ENCODE measurements around the gene UBAC1. TPM values are rescaled to one million over a fixed set of nuclear protein-coding genes. Genes with fewer than 3 reads are reported as not detected.

UBAC1 gene
- total RNA-seq, 2 experiments from 2014 or later, result 16.4 to 19.6 TPM

DNA sequence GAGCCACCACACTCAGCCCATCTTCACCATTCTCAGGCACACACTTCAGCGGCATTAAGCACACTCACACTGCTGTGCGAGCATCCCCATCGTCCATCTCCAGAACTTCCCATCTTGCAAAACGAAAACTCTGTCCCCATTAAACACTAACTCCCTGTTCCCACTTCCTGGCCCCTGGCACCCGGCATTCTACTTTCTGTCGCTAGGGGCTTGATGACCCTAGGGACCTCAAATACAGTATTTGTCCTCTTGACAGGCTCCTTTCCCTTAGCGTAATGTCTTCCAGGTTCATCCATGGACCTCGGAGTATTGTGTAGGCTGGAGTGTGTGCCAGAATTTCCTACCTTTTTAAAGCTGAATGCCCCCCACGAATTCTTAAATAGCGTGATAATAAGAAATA is 14.7 kb upstream of the UBAC1 start:
- no peak overlapping the region for H3K27ac Mint-ChIP-seq
- ChIA-PET CTCF (interaction anchor here (1.0 kb wide), 1 partner anchor 16 kb away, joined by 3 read pairs; no protein-coding TSS in a partner anchor), POLR2A (no interaction called here)
- no peak overlapping the region for H3K4me3 ChIP-seq (ENCODE audit: low read length)
- no peaks in the 10 kb centered on the region for H3K9me3 Mint-ChIP-seq
- H3K27me3 ChIP-seq (ENCODE audit: control insufficient read depth in 1 of 2, insufficient read depth in 2 of 2, low read length in 2 of 2), result no peaks in the 10 kb centered on the region
- peaks cover 32% of the 10 kb centered on the region for H3K4me1 ChIP-seq (ENCODE audit: insufficient read depth, low read length)
- no peaks in the 10 kb centered on the region for H3K36me3 ChIP-seq (ENCODE audit: insufficient read depth, low read length)
- no peak for ATAC-seq (ENCODE audit: poor library complexity)
- H3K27ac ChIP-seq (ENCODE audit: low read depth in 1 of 2, low read length in 2 of 2), result no peak overlapping the region
- TF ChIP-seq, protein P1, sequence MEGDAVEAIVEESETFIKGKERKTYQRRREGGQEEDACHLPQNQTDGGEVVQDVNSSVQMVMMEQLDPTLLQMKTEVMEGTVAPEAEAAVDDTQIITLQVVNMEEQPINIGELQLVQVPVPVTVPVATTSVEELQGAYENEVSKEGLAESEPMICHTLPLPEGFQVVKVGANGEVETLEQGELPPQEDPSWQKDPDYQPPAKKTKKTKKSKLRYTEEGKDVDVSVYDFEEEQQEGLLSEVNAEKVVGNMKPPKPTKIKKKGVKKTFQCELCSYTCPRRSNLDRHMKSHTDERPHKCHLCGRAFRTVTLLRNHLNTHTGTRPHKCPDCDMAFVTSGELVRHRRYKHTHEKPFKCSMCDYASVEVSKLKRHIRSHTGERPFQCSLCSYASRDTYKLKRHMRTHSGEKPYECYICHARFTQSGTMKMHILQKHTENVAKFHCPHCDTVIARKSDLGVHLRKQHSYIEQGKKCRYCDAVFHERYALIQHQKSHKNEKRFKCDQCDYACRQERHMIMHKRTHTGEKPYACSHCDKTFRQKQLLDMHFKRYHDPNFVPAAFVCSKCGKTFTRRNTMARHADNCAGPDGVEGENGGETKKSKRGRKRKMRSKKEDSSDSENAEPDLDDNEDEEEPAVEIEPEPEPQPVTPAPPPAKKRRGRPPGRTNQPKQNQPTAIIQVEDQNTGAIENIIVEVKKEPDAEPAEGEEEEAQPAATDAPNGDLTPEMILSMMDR (IDR thresholded peaks at IDR 0.05), result no peak
- intact Hi-C loops (cut with DNase I, micrococcal nuclease), result no loop called here
- H3K36me3 Mint-ChIP-seq (ENCODE audit: low read depth), result no peaks in the 10 kb centered on the region
- DNase-seq, result no peak
- peaks cover 0 to 6% of the 10 kb centered on the region in 2 experiments for H3K9me3 ChIP-seq (ENCODE audit: control insufficient read depth in 1 of 2, insufficient read depth in 1 of 2, low read length in 2 of 2)
- no peak overlapping the region for H3K4me3 Mint-ChIP-seq
- H3K27me3 Mint-ChIP-seq, result no peaks in the 10 kb centered on the region
- H3K4me1 Mint-ChIP-seq (ENCODE audit: low read depth), result peaks cover 11% of the 10 kb centered on the region

DNA sequence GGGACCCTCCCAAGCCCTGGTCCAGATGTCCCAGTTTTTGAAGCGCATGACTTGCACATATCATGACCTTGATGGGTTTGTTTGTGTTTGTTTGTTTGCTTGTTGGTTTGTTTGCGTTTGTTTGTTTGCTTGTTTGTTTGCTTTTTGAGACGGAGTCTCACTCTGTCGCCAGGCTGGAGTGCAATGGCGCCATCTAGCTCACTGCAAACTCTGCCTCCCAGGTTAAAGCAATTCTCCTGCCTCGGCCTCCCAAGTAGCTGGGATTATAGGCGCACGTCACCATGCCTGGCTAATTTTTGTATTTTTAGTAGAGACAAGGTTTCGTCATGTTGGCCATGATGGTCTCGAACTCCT is 13.0 kb upstream of the UBAC1 start:
- no peak overlapping the region for H3K4me3 Mint-ChIP-seq
- DNase-seq, result no peak

DNA sequence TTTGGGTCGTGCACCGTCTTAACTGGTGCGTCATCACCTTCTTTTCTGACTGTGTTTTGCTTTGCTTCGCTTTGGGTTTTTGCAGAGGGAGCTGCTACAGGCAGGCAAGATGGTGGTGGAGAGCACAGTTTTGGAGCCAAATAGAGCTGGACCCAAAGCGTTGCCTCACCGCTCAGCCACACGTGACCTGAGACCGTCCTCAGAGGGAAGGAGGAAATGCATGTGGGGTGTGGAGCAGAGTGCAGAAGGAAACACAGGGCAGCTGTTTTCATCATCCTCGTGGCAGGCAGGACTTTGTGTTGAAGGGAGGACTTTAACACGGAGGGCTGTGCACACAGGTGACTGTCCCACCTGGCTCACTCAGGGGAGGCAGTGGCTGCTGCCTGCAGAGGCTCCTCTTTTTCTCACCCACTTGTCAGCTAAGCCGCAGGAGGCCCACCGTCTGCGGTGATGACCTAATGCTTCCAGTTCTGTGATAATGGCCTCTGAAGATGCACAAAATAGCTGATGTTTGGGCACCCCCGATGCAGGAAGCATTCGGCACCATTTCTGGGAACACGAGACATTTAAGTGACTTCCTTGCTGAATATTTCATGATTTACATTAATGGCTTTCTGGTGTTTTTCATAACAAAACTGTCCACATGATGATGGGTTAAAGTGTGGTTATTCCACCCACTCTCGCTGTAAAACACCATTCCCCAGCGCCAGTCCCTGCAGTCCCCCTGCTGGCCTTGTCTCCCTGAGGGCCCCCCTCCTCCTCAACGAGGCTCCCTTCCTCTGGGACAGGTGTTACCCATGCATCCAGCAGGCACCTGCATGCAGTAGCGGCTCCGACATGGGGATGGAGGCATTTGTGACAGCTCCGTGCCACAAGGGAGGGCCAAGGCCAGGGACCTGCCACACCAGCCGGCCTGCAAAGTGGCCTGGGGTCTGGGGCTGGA is 12.4 kb upstream of the UBAC1 start:
- Histone ChIP-seq H3K9me3 (ENCODE audit: control insufficient read depth in 1 of 2, insufficient read depth in 1 of 2, low read length in 2 of 2) (no peaks in the 10 kb centered on the region), H3K4me3 (ENCODE audit: low read length) (no peak overlapping the region), H3K36me3 (ENCODE audit: insufficient read depth, low read length) (no peaks in the 10 kb centered on the region), H3K27me3 (ENCODE audit: control insufficient read depth in 1 of 2, insufficient read depth in 2 of 2, low read length in 2 of 2) (no peaks in the 10 kb centered on the region), H3K4me1 (ENCODE audit: insufficient read depth, low read length) (peaks cover 10% of the 10 kb centered on the region), H3K27ac (ENCODE audit: low read depth in 1 of 2, low read length in 2 of 2) (no peak overlapping the region)
- ChIA-PET POLR2A (no interaction called here), CTCF (no interaction called here)
- H3K36me3 Mint-ChIP-seq (ENCODE audit: low read depth), result no peaks in the 10 kb centered on the region
- TF ChIP-seq, protein P1 (IDR thresholded peaks at IDR 0.05), result no peak
- intact Hi-C loops (cut with DNase I, micrococcal nuclease), result no loop called here
- H3K27ac Mint-ChIP-seq, result no peak overlapping the region
- DNase-seq (peak in 2 of 14 experiments; percentile 34 to 44), ATAC-seq (ENCODE audit: poor library complexity) (no peak)
- no peaks in the 10 kb centered on the region for H3K9me3 Mint-ChIP-seq
- no peak overlapping the region for H3K4me3 Mint-ChIP-seq
- H3K4me1 Mint-ChIP-seq (ENCODE audit: low read depth), result peaks cover under 1% of the 10 kb centered on the region
- H3K27me3 Mint-ChIP-seq, result no peaks in the 10 kb centered on the region

More for the DNA sequence above, 13.0 kb upstream of the UBAC1 start:
- TF ChIP-seq, protein P1 (IDR thresholded peaks at IDR 0.05), result no peak
- peaks cover 7% of the 10 kb centered on the region for H3K4me1 Mint-ChIP-seq (ENCODE audit: low read depth)
- ATAC-seq (ENCODE audit: poor library complexity), result no peak
- Histone ChIP-seq H3K27me3 (ENCODE audit: control insufficient read depth in 1 of 2, insufficient read depth in 2 of 2, low read length in 2 of 2) (no peaks in the 10 kb centered on the region), H3K9me3 (ENCODE audit: control insufficient read depth in 1 of 2, insufficient read depth in 1 of 2, low read length in 2 of 2) (peaks cover 0 to 5% of the 10 kb centered on the region in 2 experiments), H3K4me3 (ENCODE audit: low read length) (no peak overlapping the region), H3K4me1 (ENCODE audit: insufficient read depth, low read length) (peaks cover 17% of the 10 kb centered on the region), H3K27ac (ENCODE audit: low read depth in 1 of 2, low read length in 2 of 2) (no peak overlapping the region), H3K36me3 (ENCODE audit: insufficient read depth, low read length) (no peaks in the 10 kb centered on the region)
- H3K9me3 Mint-ChIP-seq, result no peaks in the 10 kb centered on the region
- H3K36me3 Mint-ChIP-seq (ENCODE audit: low read depth), result no peaks in the 10 kb centered on the region
- intact Hi-C loops (cut with DNase I, micrococcal nuclease), result no loop called here
- no peaks in the 10 kb centered on the region for H3K27me3 Mint-ChIP-seq
- no peak overlapping the region for H3K27ac Mint-ChIP-seq
- ChIA-PET CTCF (no interaction called here), POLR2A (no interaction called here)
